ENCODE measurements around the gene PCF11.
"Not testable (repeated sequence)": the region's sequence is repeated elsewhere in the genome, so short reads cannot be mapped to it uniquely, and the experiment has no call there.

The PCF11 gene

DNA sequence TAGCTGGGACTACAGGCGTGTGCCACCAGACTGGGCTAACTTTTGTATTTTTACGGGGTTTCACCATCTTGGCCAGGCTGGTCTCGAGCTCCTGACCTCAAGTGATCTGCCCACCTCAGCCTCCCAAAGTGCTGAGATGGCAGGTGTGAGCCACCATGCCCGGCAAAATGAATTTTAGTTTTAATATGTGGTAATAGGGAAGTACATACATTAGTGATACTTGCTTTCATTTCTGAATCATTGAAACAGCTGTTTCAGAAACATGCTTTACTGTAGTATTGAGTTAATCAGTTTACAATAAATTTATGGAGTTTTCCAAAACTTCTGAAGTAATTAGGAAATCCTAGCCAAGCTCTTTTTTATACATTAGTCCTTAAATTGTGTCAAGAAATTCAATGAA is 15.6 kb downstream of the PCF11 start:
- DNase-seq, result no peak
- intact Hi-C loops (cut with DNase I), result no loop called here

DNA sequence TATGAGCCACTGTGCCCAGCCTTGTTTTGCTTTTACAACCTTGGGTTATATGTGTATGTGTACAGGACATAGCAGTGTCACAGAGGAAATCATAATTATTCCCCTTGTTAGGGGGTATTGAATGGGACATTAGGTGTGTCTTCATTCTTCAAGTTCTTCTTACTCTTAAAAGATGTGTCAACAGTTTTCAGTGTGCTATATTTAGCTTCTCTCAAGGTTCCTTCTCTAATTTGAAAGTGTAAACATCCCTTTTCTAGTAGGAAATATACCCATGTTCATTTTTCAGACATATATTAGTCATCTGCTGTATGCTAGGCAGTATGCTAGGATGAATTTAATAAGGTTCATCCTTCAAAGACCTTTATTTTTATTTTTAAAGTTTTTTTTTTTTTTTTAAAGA is 17.1 kb downstream of the PCF11 start:
- intact Hi-C loops (cut with DNase I), result no loop called here

DNA sequence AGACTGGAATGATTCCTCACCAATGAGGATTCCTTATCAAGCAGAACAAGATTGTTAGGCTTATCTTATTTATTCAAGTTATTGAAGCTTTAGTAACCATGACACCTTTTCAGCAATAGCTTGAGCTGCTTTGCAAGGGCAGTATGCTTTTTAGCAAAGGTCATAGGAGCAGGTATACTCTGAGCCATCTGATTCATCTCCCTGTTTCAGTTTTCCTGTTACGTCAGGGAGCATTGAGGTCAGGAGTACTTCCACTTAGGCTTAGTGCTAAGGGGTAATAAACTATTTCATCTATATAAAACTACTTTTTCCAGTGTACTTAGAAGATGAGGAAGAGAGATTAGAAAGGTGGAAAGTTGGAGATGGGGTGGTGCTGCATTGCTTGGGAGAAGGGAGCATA is 18.9 kb downstream of the PCF11 start:
- intact Hi-C loops (cut with DNase I), result no loop called here
- no peak for DNase-seq

More for the DNA sequence above, 17.1 kb downstream of the PCF11 start:
- no peak for DNase-seq

DNA sequence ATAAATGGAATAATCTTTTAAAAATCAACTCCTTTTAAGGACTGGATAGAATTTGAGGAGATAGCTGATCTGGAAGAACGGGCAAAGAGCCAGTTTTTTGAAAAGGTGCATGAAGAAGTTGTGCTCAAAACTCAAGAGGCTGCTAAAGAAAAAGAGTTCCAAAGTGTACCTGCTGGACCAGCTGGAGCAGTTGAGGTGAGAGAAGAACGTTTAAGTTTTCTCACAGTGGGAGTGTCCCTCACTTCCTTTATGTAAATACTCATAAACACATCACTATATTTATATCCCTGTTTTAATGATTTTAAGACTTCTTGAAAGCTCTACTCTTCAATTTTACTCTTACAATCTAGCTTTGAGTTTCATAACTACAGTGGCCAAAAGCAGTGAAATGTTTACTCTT is 24.9 kb downstream of the PCF11 start:
- no peak for DNase-seq
- intact Hi-C loops (cut with DNase I), result no loop called here

DNA sequence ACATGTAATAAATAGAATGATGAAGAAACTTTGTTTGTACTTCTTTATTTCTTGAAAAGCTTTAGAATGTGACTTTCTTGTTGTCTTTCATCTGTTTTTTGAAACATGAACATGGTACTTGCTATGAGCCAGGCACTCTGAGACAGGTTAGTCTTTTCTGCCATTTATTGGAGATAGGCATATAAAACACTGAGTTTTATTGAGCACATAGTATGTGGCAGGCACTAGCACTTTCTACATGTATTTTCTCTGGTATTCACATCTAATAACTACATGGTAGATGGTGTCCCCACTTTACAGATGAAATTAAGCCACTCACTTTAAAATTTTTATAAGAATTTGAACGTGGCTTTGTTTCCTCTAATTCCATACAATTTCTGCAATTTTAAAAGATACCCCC is 28.8 kb downstream of the PCF11 start:
- intact Hi-C loops (cut with DNase I), result no loop called here
- no peak for DNase-seq

DNA sequence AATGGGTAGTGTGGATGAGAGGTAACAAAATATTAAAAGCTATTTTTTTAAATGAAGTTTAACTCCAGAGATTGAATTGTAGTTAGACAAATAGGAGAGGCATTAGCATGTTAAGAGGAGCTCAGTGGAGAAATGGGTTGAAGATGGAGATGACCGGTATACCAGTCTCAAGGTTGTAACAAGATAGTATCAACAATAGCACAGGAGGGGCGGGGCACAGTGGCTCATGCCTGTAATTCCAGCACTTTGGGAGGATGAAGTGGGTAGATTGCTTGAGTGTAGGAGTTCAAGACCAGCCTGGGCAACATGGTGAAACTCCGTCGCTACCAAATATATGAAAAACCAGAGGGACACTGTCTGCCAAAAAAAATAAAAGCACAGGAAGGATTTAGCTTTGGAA is 30.5 kb downstream of the PCF11 start:
- DNase-seq, result no peak
- intact Hi-C loops (cut with DNase I), result no loop called here

DNA sequence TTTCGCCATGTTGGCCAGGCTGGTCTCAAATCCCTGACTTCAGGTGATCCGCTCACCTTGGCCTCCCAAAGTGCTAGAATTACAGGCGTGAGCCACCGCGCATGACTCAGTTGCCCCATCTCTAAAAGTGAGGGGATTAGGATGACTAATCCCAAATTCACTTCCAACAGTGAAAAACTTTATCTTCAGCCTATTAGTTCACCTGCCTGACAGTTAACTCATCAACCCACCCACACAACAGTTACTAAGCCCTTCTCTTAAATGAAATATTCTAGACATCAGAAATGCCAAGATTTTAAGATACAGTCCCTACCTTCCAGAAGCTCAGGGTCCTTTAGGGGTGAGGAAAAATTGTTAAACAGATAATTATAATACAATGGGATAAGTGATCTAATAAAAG is 34.6 kb downstream of the PCF11 start:
- peak in 16 of 42 donors; percentile 5 to 47 (median 23) for DNase-seq
- intact Hi-C loops (cut with DNase I), result loop anchor here (10.0 kb wide), 1 partner anchor 287 kb away; the partner anchor contains the start of genes DDIAS and PRCP

DNA sequence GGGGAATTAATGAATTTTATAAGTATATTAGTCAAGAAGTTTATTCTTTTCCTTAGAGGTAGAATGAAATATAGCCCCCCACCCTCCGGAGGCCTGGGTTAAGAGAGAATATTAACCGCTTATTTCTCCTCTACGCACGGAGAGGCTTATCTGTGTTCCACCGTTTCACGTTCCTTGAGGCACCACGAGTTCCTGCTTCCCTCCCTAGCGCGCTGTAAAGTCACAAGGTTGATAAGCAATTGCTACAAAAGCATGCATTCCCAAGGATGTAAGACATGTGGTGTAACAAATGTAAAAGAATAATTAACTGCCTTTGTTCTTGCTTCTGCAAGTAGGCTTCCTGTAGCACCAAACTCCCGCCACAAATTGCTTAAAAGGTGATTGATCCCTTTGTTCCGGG is 35.1 kb downstream of the PCF11 start:
- intact Hi-C loops (cut with DNase I), result loop anchor here (10.0 kb wide), 1 partner anchor 287 kb away; the partner anchor contains the start of genes DDIAS and PRCP
- no peak for DNase-seq

DNA sequence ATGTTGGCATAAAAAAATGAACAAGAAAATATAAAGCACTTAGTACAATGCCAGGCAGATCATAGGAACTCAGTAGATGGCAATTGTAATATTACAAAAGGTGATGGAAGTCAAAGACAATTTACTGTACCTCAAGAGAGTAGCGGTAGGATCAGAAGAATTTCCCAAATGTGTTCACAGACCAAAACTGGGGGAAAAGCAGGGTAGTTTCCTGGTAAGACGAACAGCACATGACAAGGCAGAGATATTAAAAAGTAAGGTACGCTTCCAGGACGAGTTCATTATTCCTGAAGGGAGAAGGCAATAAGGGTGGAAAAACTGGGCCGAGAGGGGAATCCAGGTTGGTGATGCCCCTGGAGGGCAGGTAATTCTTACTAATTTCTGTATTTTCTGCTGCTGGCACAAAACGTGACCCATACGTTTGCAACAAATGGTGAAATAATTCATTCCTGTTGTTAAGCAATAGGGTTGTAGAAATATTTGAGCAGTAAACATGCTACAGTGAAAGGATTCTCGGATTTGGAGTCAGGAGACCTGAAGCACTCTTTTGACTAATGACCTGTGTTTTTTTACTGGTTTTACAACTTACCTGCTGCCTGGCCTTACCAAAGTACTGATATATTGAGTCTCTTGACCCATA is 35.8 kb downstream of the PCF11 start:
- DNase-seq, result no peak
- intact Hi-C loops (cut with DNase I), result loop anchor here (1.0 to 10.0 kb wide), 2 partner anchors 35 to 288 kb away; partner anchors contain the start of genes DDIAS, PCF11 and PRCP

DNA sequence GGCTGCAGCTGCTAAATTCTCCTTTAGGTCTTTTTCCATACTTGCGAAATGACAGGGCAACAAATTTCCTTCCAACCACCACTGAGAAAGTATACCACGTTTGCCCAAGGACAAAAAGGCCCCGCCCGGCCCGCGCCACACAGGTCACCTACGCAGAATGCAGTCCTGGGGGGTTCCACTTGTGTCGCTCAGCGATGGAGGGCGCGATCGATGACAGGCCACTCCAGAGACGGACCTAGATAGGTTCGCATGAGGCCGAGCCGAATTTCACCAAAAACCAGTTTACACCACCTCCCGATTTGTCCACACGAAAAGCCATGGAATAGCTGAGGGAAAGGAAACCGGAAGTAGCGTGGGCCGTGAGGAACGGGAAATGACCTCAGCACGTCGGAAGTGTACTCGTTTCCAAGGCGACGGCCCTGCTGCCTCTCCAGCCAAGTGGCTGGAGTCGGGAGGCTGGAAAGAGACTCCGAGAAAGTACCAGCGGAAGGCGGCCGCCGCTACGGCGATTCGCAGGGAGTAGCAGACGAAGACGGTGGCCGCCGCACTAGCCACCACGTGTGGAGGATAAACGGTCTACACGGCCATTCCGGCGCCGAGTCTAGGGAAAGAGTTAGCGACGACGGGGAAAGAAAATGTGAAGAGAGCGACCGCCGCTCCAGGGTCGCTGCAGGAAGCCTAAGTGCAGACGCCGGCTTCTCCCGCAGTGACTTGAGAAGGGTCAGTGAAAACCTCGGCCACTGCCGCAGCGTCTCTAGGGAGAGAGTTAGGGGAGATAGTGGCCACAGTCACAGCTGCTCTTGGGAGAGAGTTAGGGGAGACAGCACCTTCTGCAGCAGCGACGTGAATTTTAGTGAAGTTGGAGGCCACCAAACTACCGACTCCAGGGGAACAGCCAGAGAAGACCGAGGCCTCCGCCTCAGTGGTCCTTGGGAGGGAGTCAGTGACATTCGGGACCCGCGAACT is 36.7 kb downstream of the PCF11 start, which contains the start of gene ANKRD42:
TSS of gene ANKRD42 (plus strand) at position 398 of the 966 bp plus-strand sequence. CDS start 959 bp downstream, outside the sequence.
- intact Hi-C loops (cut with DNase I), result loop anchor here (1.0 to 10.0 kb wide), 2 partner anchors 36 to 289 kb away; partner anchors contain the start of genes DDIAS, PCF11 and PRCP

DNA sequence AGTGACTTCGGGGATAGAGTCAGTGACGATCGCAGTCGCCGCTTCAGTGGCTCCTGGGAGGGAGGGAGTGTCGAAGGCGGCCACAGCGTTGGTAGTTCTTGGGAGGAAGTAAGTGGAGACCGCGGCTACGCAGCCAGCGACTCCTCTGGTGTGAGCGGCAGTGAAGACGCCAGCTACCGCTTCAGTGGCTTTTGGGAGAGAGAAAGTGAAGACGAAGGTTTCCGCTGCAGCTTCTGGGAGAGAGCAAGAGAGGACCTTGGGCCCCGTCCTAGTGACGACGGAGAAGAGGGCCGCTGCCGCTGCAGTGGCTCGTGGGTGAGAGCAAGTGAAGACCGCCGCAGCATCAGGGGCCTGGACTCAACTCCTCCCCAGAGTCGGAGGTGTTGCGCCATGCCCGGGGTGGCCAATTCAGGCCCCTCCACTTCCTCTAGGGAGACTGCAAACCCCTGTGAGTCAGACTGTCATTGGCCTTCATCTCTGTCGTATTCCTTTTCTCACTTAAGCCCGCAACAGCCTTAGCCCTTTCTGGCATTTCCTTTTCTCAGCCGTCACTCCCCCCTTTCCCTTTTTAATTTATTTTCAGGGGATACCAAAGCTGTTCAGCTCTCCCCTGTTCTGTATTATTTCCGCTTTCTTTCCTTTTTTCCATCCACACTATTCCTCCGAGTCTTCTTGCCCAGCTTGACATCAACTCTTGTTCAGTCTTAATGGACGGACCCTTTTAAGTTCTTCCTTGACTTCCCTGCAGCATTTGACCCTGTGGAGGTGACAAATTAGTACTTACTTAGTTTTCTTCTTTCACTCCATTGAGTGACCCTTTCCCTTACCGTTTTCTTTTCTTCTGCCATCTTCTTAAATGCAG is 37.6 kb downstream of the PCF11 start:
- intact Hi-C loops (cut with DNase I), result loop anchor here (10.0 kb wide), 1 partner anchor 290 kb away; the partner anchor contains the start of genes DDIAS and PRCP
- peak in 40 of 42 donors; percentile 15 to 79 (median 45) for DNase-seq

More for the DNA sequence above, 36.7 kb downstream of the PCF11 start, which contains the start of gene ANKRD42:
- DNase-seq, result peak; percentile 88 to 97 (median 94)

DNA sequence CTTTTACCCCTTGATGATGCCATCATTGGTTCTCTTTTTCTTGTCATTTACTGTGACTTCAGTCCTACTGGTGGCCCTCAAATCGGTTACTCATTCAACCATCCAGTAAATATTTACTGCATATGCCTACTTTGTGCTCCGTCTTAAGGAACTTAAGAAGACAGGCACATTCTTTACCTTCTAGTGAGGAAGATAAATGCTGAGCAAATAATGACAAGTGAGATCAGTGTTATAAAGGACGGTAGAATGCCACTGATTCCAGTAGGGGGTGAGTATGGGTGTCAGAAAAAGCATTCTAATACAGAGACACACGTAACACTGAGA is 38.2 kb downstream of the PCF11 start:
- DNase-seq, result no peak
- intact Hi-C loops (cut with DNase I), result loop anchor here (10.0 kb wide), 1 partner anchor 290 kb away; the partner anchor contains the start of genes DDIAS and PRCP

DNA sequence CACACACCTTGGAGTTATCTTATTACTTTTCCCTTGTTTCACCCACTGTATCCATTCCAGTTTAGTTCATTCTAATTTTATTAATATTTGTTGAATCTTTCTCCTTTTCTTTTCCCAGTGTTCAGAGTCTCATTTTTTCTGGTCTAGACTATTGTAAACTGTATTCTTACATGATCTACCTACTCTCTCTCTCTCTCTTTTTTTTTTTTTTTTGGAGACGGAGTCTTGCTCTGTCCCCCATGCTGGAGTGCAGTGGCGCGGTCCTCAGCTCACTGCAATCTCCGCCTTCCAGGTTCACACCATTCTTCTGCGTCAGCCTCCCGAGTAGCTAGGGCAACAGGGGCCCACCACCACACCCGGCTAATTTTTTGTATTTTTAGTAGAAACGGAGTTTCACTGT is 38.7 kb downstream of the PCF11 start:
- intact Hi-C loops (cut with DNase I), result loop anchor here (10.0 kb wide), 1 partner anchor 291 kb away; the partner anchor contains the start of genes DDIAS and PRCP
- DNase-seq, result no peak

DNA sequence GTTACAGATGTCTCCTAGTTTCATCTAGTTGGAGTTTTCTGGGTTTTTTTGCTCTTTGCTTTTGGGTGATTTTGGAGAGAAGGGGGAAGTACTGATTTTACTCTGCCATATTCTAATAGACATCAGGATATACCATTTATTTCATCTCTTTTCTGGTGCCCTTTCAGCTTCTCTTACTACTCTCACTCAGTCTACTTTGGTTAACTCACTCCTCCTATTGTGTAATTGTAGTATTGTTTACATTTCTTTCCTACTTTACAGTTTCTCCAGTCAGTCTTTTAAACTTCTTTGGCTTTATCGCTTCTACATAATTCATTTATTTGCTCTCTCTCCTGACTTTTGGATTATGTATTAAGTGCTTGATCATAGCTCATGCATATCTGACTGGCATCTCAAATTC is 43.1 kb downstream of the PCF11 start:
- intact Hi-C loops (cut with DNase I), result no loop called here
- DNase-seq, result no peak

DNA sequence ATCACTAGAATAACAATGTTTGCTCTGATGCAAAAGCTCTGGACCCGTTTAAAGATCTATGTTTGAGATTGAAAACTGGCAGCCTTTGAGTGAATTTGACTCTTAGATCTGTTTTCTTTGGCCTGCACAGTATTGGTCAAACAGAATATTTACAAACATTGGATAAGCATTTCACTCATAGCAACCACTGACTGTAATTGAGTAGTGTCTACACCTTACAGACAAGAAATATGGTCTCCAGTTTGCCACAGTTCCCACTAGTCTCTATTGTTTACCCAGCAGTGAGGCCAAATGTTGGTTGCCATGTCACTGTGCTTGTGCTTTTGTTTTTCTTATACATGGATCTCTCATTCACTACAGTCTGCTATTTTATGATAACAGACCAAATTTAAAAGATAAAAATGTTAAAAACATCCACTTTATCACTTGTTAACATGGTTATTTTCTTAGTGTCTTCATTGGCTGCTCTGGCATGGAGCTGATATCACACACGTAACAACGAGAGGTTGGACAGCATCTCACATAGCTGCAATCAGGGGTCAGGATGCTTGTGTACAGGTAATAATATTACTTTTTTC is 48.8 kb downstream of the PCF11 start:
- intact Hi-C loops (cut with DNase I), result no loop called here
- DNase-seq, result no peak

DNA sequence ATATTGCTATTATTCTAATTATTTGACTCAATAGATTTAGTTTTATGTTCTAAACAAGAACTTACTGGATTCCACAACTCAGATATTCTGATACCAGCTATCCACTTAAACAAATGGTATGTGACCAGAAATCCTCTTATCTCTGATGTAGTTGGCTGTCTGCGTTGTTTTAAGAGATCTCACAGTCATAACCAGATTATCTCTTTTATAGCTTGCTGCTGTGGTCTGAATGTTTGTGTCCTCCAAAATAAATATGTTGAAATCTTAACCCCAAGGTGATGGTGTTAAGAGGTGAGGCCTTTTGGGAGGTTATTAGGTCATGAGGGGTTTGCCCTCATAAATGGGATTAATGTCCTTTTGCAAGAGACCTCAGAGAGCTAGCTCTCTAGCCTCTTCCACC is 49.3 kb downstream of the PCF11 start:
- DNase-seq, result no peak
- intact Hi-C loops (cut with DNase I), result no loop called here

DNA sequence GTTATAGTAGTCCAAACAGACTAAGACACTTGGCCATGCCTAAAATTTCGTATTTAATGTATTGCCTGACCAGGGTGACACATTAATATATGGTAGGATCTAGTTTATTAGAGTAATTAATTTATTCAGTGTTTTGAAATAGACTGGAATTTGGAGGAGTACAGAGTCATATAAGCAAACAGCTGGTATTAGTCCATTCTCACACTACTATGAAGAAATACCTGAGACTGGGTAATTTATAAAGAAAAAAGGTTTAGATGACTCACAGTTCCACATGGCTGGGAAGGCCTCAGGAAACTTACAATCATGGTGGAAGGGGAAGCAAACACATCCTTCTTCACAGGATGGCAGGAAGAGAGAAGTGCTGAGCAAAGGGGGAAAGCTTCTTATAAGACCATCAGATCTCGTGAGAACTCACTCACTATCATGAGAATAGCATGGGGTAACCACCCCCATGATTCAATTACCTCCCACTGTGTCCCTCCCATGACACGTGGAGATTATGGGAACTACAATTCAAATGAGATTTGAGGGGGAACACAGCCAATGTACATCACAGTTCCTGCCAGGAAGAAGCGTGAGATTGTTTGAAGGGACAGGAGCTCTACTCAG is 49.9 kb downstream of the PCF11 start:
- intact Hi-C loops (cut with DNase I), result not testable (repeated sequence)

DNA sequence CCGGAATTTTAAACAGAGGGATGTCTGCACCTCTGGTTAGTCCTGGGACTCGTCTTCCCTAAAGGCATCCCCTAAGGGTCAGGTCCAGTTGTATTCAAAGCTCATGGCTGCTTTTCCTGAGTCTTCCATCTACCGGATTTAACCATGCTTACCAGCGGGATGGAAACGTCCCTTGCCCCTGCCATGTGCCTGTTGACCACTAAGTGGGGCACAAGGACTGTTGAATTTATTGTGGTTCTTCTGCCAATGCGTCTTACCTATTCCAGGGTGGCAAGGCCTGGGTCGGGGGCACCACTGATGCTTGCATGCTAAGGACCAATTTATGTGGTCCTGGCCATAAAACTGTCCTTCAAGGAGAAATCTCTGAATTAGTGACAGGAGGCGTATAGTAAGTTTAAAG is 62.2 kb downstream of the PCF11 start:
- intact Hi-C loops (cut with DNase I), result no loop called here
- no peak for DNase-seq

More for the DNA sequence above, 49.9 kb downstream of the PCF11 start:
- not testable (repeated sequence) for DNase-seq

All from head of caudate nucleus (tissue), 42 donors.